Measurements from ENCODE around the gene ST6GALNAC1. TPM values are rescaled to one million over a fixed set of nuclear protein-coding genes. Genes with fewer than 3 reads are reported as not detected.

The ST6GALNAC1 gene
- total RNA-seq, result 1.1 and 3.2 TPM in 2 replicates

GRCh38 chr17:76643553-76644148 lies at the start of gene ST6GALNAC1:
Gene ST6GALNAC1, minus strand, starts transcription at chr17:76643757. Its CDS starts 119 bp downstream, at chr17:76643638.
- intact Hi-C loops (cut with micrococcal nuclease), result no loop called here

- intact Hi-C loops (cut with micrococcal nuclease), result no loop called here
Observed at GRCh38 chr17:76691379-76692191, 48.0 kb upstream of the ST6GALNAC1 start.

- intact Hi-C loops (cut with micrococcal nuclease), result no loop called here
Observed at GRCh38 chr17:76690596-76691280, 47.2 kb upstream of the ST6GALNAC1 start.

- intact Hi-C loops (cut with micrococcal nuclease), result no loop called here
Observed at GRCh38 chr17:76689859-76690258, 46.3 kb upstream of the ST6GALNAC1 start.

- intact Hi-C loops (cut with micrococcal nuclease), result no loop called here
Observed at GRCh38 chr17:76688165-76688622, 44.6 kb upstream of the ST6GALNAC1 start.

- intact Hi-C loops (cut with micrococcal nuclease), result no loop called here
Observed at GRCh38 chr17:76687298-76688164, 44.0 kb upstream of the ST6GALNAC1 start.

- intact Hi-C loops (cut with micrococcal nuclease), result no loop called here
Observed at GRCh38 chr17:76686538-76687297, 43.2 kb upstream of the ST6GALNAC1 start.

- intact Hi-C loops (cut with micrococcal nuclease), result no loop called here
Observed at GRCh38 chr17:76685846-76686245, 42.3 kb upstream of the ST6GALNAC1 start.

- intact Hi-C loops (cut with micrococcal nuclease), result no loop called here
Observed at GRCh38 chr17:76685366-76685765, 41.8 kb upstream of the ST6GALNAC1 start.

- intact Hi-C loops (cut with micrococcal nuclease), result no loop called here
Observed at GRCh38 chr17:76684756-76685155, 41.2 kb upstream of the ST6GALNAC1 start.

GRCh38 chr17:76683921-76684745 lies 40.6 kb upstream of the ST6GALNAC1 start:
- intact Hi-C loops (cut with micrococcal nuclease), result no loop called here

GRCh38 chr17:76683011-76683755 lies 39.6 kb upstream of the ST6GALNAC1 start:
- intact Hi-C loops (cut with micrococcal nuclease), result no loop called here

- intact Hi-C loops (cut with micrococcal nuclease), result no loop called here
Observed at GRCh38 chr17:76682296-76682695, 38.7 kb upstream of the ST6GALNAC1 start.

GRCh38 chr17:76681222-76682137 lies 37.9 kb upstream of the ST6GALNAC1 start:
- intact Hi-C loops (cut with micrococcal nuclease), result loop anchor here (1.0 kb wide), 5 partner anchors 10 to 158 kb away; no protein-coding TSS in a partner anchor

- intact Hi-C loops (cut with micrococcal nuclease), result no loop called here
Observed at GRCh38 chr17:76679239-76679638, 35.7 kb upstream of the ST6GALNAC1 start.

GRCh38 chr17:76678330-76678729 lies 34.8 kb upstream of the ST6GALNAC1 start:
- intact Hi-C loops (cut with micrococcal nuclease), result no loop called here

GRCh38 chr17:76677406-76677805 lies 33.8 kb upstream of the ST6GALNAC1 start:
- intact Hi-C loops (cut with micrococcal nuclease), result no loop called here

GRCh38 chr17:76676629-76677028 lies 33.1 kb upstream of the ST6GALNAC1 start:
- intact Hi-C loops (cut with micrococcal nuclease), result no loop called here
